ENCODE measurements around the gene NCKAP5. TPM values are rescaled to one million over a fixed set of nuclear protein-coding genes. Genes with fewer than 3 reads are reported as not detected.
"Not testable (repeated sequence)": the region's sequence is repeated elsewhere in the genome, so short reads cannot be mapped to it uniquely, and the experiment has no call there.

Gene NCKAP5
- total RNA-seq, 1 experiment from 2014 or later: 1.1 TPM

GRCh38 chr2:133497270-133497893 is 70.9 kb downstream of the NCKAP5 start:
- no peak for DNase-seq (ENCODE audit: low read depth)

- no peak for DNase-seq (ENCODE audit: low read depth)
These were observed 71.6 kb downstream of the NCKAP5 start for GRCh38 chr2:133496501-133497269.

GRCh38 chr2:133495226-133495625 is 73.0 kb downstream of the NCKAP5 start:
- DNase-seq (ENCODE audit: low read depth): no peak

- DNase-seq (ENCODE audit: low read depth): no peak
These were observed 75.4 kb downstream of the NCKAP5 start for GRCh38 chr2:133492719-133493380.

- no peak for DNase-seq (ENCODE audit: low read depth)
These were observed 77.8 kb downstream of the NCKAP5 start for GRCh38 chr2:133490411-133490980.

- DNase-seq (ENCODE audit: low read depth): no peak
These were observed 78.4 kb downstream of the NCKAP5 start for GRCh38 chr2:133489641-133490410.

GRCh38 chr2:133489146-133489545 is 79.1 kb downstream of the NCKAP5 start:
- DNase-seq (ENCODE audit: low read depth): no peak

GRCh38 chr2:133486771-133487191 is 81.5 kb downstream of the NCKAP5 start:
- DNase-seq (ENCODE audit: low read depth): no peak

GRCh38 chr2:133485868-133486267 is 82.4 kb downstream of the NCKAP5 start:
- no peak for DNase-seq (ENCODE audit: low read depth)

GRCh38 chr2:133484784-133485183 is 83.5 kb downstream of the NCKAP5 start:
- no peak for DNase-seq (ENCODE audit: low read depth)

- DNase-seq (ENCODE audit: low read depth): peak; percentile 62
These were observed 84.2 kb downstream of the NCKAP5 start for GRCh38 chr2:133484106-133484505.

- DNase-seq (ENCODE audit: low read depth): no peak
These were observed 85.1 kb downstream of the NCKAP5 start for GRCh38 chr2:133483181-133483580.

- no peak for DNase-seq (ENCODE audit: low read depth)
These were observed 87.4 kb downstream of the NCKAP5 start for GRCh38 chr2:133480707-133481429.

GRCh38 chr2:133477616-133477990 is 90.7 kb downstream of the NCKAP5 start:
- DNase-seq (ENCODE audit: low read depth): no peak

- no peak for DNase-seq (ENCODE audit: low read depth)
These were observed 91.2 kb downstream of the NCKAP5 start for GRCh38 chr2:133476931-133477615.

- DNase-seq (ENCODE audit: low read depth): no peak
These were observed 92.0 kb downstream of the NCKAP5 start for GRCh38 chr2:133476286-133476685.

- DNase-seq (ENCODE audit: low read depth): no peak
These were observed 92.7 kb downstream of the NCKAP5 start for GRCh38 chr2:133475610-133476009.

GRCh38 chr2:133470446-133470845 is 97.8 kb downstream of the NCKAP5 start:
- not testable (repeated sequence) for DNase-seq (ENCODE audit: low read depth)

GRCh38 chr2:133462811-133463210 is 105.5 kb downstream of the NCKAP5 start:
- DNase-seq (ENCODE audit: low read depth): no peak

- no peak for DNase-seq (ENCODE audit: low read depth)
These were observed 106.8 kb downstream of the NCKAP5 start for GRCh38 chr2:133461484-133461883.

All from RPMI7951 (cell line).